Heart left ventricle (tissue), 16 donors: ENCODE results near the gene A1BG. TPM values are rescaled to one million over a fixed set of nuclear protein-coding genes. Genes with fewer than 3 reads are reported as not detected.
A peak's percentile ranks its signal among the peaks of the same experiment; 100 is the strongest.
"Not testable (repeated sequence)": the region's sequence is repeated elsewhere in the genome, so short reads cannot be mapped to it uniquely, and the experiment has no call there.

Experiments
- ATAC-seq, 4 donors: fragments of 200-7000 bp; cut with Tn5 transposase; one replicate each; pipeline ENCODE4 v1.9.1; 2020 to 2022; ENCODE audit warnings: moderate library complexity in 4 of 4, mild to moderate bottlenecking in 3 of 4, moderate number of reproducible peaks in 1 of 4
- DNase-seq, 5 donors: peaks; one replicate each; pipeline ENCODE4 v3.0.0-alpha.2; 2020
- H3K27ac ChIP-seq, 12 donors: fragments of 200-600 bp; sonication (generic) in 4 of 12; one replicate each; pipeline versions ENCODE4 v1.5.0 to v1.8.0; 2016 to 2022; ENCODE audit warnings: mild to moderate bottlenecking in 2 of 12
- H3K27me3 ChIP-seq, 9 donors: fragments of 200-600 bp; sonication (generic) in 2 of 9; one replicate each; pipeline versions ENCODE4 v1.5.1 to v1.8.0; 2016 to 2022; ENCODE audit warnings: mild to moderate bottlenecking in 3 of 9
- H3K36me3 ChIP-seq, 9 donors: fragments of 200-600 bp; sonication (generic) in 2 of 9; one replicate each; pipeline versions ENCODE4 v1.5.0 to v1.8.0; 2018 to 2022; ENCODE audit warnings: mild to moderate bottlenecking in 2 of 9
- H3K4me1 ChIP-seq, 12 donors: fragments of 200-600 bp; sonication (generic) in 4 of 12; one replicate each; pipeline versions ENCODE4 v1.5.0 to v1.8.0; 2016 to 2022; ENCODE audit warnings: mild to moderate bottlenecking in 3 of 12
- H3K4me3 ChIP-seq, 12 donors: fragments of 200-600 bp; sonication (generic) in 4 of 12; one replicate each; pipeline versions ENCODE4 v1.5.0 to v1.8.0; 2017 to 2022; ENCODE audit warnings: mild to moderate bottlenecking in 9 of 12, moderate library complexity in 4 of 12
- H3K9me3 ChIP-seq, 12 donors: fragments of 200-600 bp; sonication (generic) in 4 of 12; one replicate each; pipeline versions ENCODE4 v1.5.0 to v1.8.0; 2016 to 2022; ENCODE audit warnings: mild to moderate bottlenecking in 1 of 12
- CTCF ChIP-seq, 12 donors: fragments of 200-600 bp; sonication (generic) in 4 of 12; IDR thresholded peaks; one replicate each; pipeline versions ENCODE4 v1.5.0 to v1.8.0; 2018 to 2022; ENCODE audit warnings: antibody characterized with exemption in 12 of 12, mild to moderate bottlenecking in 5 of 12
- POLR2A ChIP-seq, 2 donors: fragments of 450-650 bp; IDR thresholded peaks; one replicate each; pipeline ENCODE4 v1.6.1; 2017; ENCODE audit warnings: antibody characterized with exemption in 2 of 2, mild to moderate bottlenecking in 2 of 2, moderate library complexity in 2 of 2
- WGBS, 4 donors: extraction: QIAGEN DNeasy Blood & Tissue Kit in 2 of 4; methylation state at CpG; one replicate each; pipeline versions ENCODE4 v1.1.5 to v1.1.7; 2013 to 2018; 5-methylcytosine and 5-hydroxymethylcytosine counted together
- intact Hi-C, 10 donors: fragments of 100-400 bp; cut with DNase I; formaldehyde crosslinking; loops; one replicate each; pipeline versions ENCODE4 v1.11.1 to v1.14.2; 2022
- polyA plus RNA-seq, 2 donors: library from polyadenylated mRNA; stranded (reverse); fragments of 200-250 nt; gene quantifications; one replicate each; pipeline ENCODE4 v1.2.3, GENCODE V29; 2013
- total RNA-seq, 9 donors: library from RNA; depleted of rRNA in 2 of 9; stranded (reverse); fragments of >200 nt in 2 of 9; fragmentation: NEBNext Ultra II Directional in 3 of 9; extraction: Animal tissue kit (Norgen Biotek cat#: 25700) in 3 of 9; gene quantifications; one replicate each; pipeline versions ENCODE4 v1.1.0 to v1.2.4, GENCODE V29; 2016 to 2023
- donor health status: ischemic (EF 13 %, LVEDD 7.1; RV severe dilation, severe dysfunction).
- donor health status: healthy with polysubstance abuse.
- donor health status: DM: no; HTN: yes; CAD: no.
- donor health status: DM: no; HTN: no; CAD: no.
- donor health status: ischemic (EF 25% LVEDD 6.9; RV normal size, moderate dysfunction).
- donor health status: ischemic (EF 25% LVEDD 5.7; RV mildly dilated, moderate dysfunction).
- donor health status: healthy.
- donor health status: DM: yes; HTN: yes; CAD: no.
- donor health status: ischemic (EF 35%, LVEDD 5.7; RV mildly dilated, moderate dysfunction).
- donor health status: nonischemic (EF 11% LVEDD 7.7; RV severe dilation, severe dysfunction).
- donor health status: DM: yes; HTN: yes; CAD: no.
- donor health status: PGD.
- donor health status: ischemic (EF 29% LVEDD 5.4; RV normal size, mild dysfunction).
- donor health status: nonischemic (EF 23%, LVEDD 6.1; RV moderate dilation, normal function).

Gene A1BG
- total and polyA plus RNA-seq, 11 donors: 0.23 to 6.6 (median 4.0) TPM

GRCh38 chr19:58379246-58379645 lies 26.0 kb upstream of the A1BG start:
- Histone ChIP-seq H3K36me3 (no peaks in the 10 kb centered on the region), H3K4me3 (no peak overlapping the region), H3K4me1 (peaks cover 0 to 25% (median 20%) of the 10 kb centered on the region in 12 donors), H3K27ac (no peak overlapping the region), H3K27me3 (no peaks in the 10 kb centered on the region), H3K9me3 (no peaks in the 10 kb centered on the region)
- TF ChIP-seq POLR2A (IDR thresholded peaks at IDR 0.05): no peak
- TF ChIP-seq CTCF (IDR thresholded peaks at IDR 0.05): no peak
- DNase-seq (peak in 1 of 5 donors; percentile 17), ATAC-seq (no peak)
- intact Hi-C loops: no loop called here
- WGBS, 4 donors: 85 to 94% (median 91%) methylated on average over 5 to 6 of the region's 6 CpGs

DNA sequence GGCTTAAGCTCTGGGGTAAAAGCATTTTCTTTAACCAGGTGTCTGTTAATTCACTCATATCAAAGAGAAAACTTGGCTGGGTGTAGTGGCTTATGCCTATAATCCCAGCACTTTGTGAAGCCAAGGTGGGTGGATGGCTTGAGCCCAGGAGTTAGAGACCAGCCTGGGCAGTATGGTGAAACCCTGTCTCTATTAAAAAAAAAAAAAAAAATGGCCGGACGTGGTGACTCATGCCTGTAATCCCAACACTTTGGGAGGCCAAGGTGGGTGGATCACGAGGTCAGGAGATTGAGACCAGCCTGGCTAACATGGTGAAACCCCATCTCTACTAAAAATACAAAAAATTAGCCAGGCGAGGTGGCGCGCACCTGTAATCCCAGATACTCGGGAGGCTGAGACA lies 23.4 kb upstream of the A1BG start:
- H3K27me3 ChIP-seq, H3K4me3 ChIP-seq, H3K27ac ChIP-seq, H3K9me3 ChIP-seq, intact Hi-C loops, DNase-seq, H3K36me3 ChIP-seq, ATAC-seq: not testable (repeated sequence)
- WGBS, 4 donors: 81 to 86% (median 83%) methylated on average over 7 of the region's 7 CpGs
- H3K4me1 ChIP-seq: peaks cover 0 to 27% (median 18%) of the 10 kb centered on the region in 12 donors

DNA sequence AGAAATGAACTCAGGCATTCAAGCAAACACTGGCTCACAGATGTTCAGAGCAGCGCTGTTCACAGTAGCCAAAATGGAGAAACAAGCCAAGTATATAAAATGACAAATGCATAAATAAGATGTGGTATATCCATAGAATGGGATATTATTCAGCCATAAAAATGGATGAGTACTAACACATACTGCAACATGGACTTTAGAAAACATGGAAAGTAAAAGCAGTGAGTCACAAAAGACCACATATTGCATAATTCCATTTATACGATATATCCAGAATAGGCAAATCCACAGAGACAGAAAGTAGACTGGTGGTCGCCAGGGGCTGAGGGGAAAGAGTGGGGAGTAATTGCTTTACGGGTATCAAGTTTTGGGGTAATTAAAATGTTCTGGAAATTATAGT lies 20.9 kb upstream of the A1BG start:
- no peak for ATAC-seq
- H3K36me3 ChIP-seq: no peaks in the 10 kb centered on the region

DNA sequence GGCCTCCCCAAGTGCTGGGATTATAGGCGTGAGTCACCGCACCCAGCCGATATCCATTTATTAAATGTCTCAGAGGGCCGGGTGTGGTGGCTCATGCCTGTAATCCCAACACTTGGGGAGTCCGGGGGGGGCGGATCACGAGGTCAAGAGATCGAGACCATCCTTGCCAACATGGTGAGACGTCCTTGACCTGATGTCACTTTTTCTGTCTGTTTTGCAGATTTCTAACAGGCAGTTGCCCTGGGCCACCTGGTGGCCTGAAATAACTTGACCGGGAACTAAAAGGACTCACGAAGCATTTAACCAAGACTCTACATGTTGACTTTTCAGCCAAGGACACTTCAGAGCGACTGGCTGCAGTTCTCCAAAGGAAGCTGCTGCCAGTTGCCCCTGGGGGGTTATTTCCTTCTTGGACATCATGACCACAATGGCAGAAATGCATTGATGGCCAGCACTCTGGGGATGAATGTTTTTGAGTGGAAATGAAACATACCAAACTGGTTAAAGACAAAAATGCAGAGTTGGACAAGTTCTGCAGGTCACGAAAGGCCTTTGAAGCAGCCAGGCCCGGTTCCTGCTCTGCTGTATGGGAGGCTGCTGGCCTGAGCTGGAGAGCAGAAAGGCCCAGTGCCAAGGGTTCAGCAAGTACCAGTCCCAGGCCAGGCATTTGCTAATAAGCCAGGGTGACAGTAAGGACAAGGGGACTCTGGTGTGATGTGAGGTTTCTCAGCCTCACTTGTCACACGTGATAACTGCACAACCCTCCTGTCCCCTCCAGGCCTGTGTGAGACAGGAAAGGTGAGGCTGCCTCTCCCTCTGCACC lies 19.2 kb upstream of the A1BG start:
- ATAC-seq (peak; percentile 86 to 95 (median 87)), DNase-seq (peak in 2 of 5 donors; percentile 63 to 79)
- 59 to 71% (median 67%) methylated on average over 15 of the region's 15 CpGs for WGBS, 4 donors
- Histone ChIP-seq H3K4me1 (peaks cover 0 to 12% (median 2%) of the 10 kb centered on the region in 12 donors), H3K4me3 (no peak overlapping the region), H3K27me3 (peaks cover 0 to 15% (median 0%) of the 10 kb centered on the region in 9 donors), H3K9me3 (no peaks in the 10 kb centered on the region), H3K36me3 (no peaks in the 10 kb centered on the region), H3K27ac (peak overlapping the region in 9 of 12 donors; percentile 6 to 75 (median 56))
- no peak for TF ChIP-seq POLR2A (IDR thresholded peaks at IDR 0.05)
- no peak for TF ChIP-seq CTCF (IDR thresholded peaks at IDR 0.05)
- intact Hi-C loops: no loop called here

More for the DNA sequence above, 20.9 kb upstream of the A1BG start:
- TF ChIP-seq POLR2A (IDR thresholded peaks at IDR 0.05): no peak
- TF ChIP-seq CTCF (IDR thresholded peaks at IDR 0.05): no peak
- Histone ChIP-seq H3K27me3 (no peaks in the 10 kb centered on the region), H3K9me3 (no peaks in the 10 kb centered on the region), H3K27ac (no peak overlapping the region), H3K4me3 (no peak overlapping the region), H3K4me1 (peaks cover 0 to 12% (median 1%) of the 10 kb centered on the region in 12 donors)
- 91 to 93% (median 91%) methylated on average over 4 of the region's 4 CpGs for WGBS, 4 donors
- intact Hi-C loops: no loop called here
- DNase-seq: no peak
